Measurements from ENCODE around the gene ANKRD22. TPM values are rescaled to one million over a fixed set of nuclear protein-coding genes. Genes with fewer than 3 reads are reported as not detected.
A peak's percentile ranks its signal among the peaks of the same experiment; 100 is the strongest.

Gene ANKRD22
- polyA plus RNA-seq, 1 of the 3 experiments (the other 2 are of a cell fraction) = 0.15 TPM

DNA sequence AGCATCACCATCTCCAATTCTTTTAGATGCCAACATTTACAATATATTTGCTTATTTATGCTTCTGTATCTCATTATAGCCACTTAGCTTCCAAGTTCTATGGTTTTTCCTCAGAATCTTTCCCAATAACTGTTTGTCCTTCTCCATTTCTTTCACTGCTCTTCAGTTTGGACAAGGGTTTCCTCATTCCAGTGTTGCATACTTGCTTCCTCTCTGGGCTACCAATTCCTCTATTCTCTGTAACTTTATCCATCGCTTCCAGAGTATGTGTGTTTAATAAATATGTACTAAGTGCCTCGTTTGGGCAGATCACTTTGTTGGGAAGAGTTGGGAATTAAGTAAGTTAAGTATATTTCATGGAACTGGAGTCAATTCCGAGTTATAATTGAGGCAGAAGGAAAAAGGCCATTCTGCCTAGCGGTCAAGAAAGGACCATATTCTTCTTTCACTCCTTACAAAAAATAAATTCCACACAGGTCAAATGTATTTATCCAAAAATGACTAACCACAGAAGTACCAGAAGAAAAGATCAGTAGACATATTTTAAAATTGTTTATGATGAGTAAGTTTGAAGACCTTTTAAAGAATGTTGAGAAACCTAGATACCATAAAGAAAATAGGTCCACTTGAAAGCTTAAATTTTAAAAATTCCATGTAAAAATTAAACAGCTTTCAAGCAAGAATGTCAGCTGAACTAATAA, 39.2 kb upstream of the ANKRD22 start:
- peak overlapping the region; percentile 13; the same call in 1 of the 2 replicates for H3K4me2 ChIP-seq
- H3K4me3 ChIP-seq (ENCODE audit: low read depth in 2 of 2, low read length in 1 of 2) = no peak overlapping the region
- no peak overlapping the region for H2AFZ ChIP-seq (ENCODE audit: low read depth)
- H3K79me2 ChIP-seq (ENCODE audit: insufficient read depth) = peaks cover 80% of the 10 kb centered on the region
- TF ChIP-seq EP300 (IDR thresholded peaks at IDR 0.05; ENCODE audit: borderline replicate concordance in 1 of 2, low read depth in 1 of 2, low read length in 1 of 2) (peak in 1 of 2 experiments; percentile 41; a peak in 1 of 4 replicates), POLR2AphosphoS5 (IDR thresholded peaks at IDR 0.05; ENCODE audit: low read depth, low read length) (0 out of 2 replicates have a peak, but pooled peaks have one; percentile 16), ELF1 (IDR thresholded peaks at IDR 0.05) (peak; percentile 21; the same call in 1 of the 2 replicates), SMC3 (IDR thresholded peaks at IDR 0.05; ENCODE audit: low read depth, low read length) (no peak), JUND (IDR thresholded peaks at IDR 0.05) (peak; percentile 47; the same call in 1 of the 2 replicates), GABPA (IDR thresholded peaks at IDR 0.05; ENCODE audit: low read depth) (no peak), GATA2 (CRISPR knock-in tag; IDR thresholded peaks at IDR 0.05) (no peak), FOSL2 (IDR thresholded peaks at IDR 0.05; ENCODE audit: borderline replicate concordance, low read depth) (0 out of 2 replicates have a peak, but pooled peaks have one; percentile 4), TCF12 (IDR thresholded peaks at IDR 0.05) (peak; percentile 28; the same call in 1 of the 2 replicates)
- TF ChIP-seq, protein P1, sequence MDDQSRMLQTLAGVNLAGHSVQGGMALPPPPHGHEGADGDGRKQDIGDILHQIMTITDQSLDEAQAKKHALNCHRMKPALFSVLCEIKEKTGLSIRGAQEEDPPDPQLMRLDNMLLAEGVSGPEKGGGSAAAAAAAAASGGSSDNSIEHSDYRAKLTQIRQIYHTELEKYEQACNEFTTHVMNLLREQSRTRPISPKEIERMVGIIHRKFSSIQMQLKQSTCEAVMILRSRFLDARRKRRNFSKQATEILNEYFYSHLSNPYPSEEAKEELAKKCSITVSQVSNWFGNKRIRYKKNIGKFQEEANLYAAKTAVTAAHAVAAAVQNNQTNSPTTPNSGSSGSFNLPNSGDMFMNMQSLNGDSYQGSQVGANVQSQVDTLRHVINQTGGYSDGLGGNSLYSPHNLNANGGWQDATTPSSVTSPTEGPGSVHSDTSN (IDR thresholded peaks at IDR 0.05) = peak; percentile 17; the same call in 1 of the 2 replicates
- no peaks in the 10 kb centered on the region for H3K9me3 ChIP-seq
- CTCF ChIA-PET = no interaction called here
- H3K36me3 ChIP-seq (replicated peaks in 1 of 2; ENCODE audit: control insufficient read depth in 1 of 2, insufficient read depth in 2 of 2, low read length in 1 of 2) = peaks cover 0 to 4% of the 10 kb centered on the region in 2 experiments
- 0 out of 2 replicates have a peak overlapping the region, but pooled peaks have one; percentile 2 for H3K9ac ChIP-seq
- no peak for DNase-seq
- WGBS (ENCODE audit: low lambda C conversion rate) = 67% methylated on average over 4 of the region's 4 CpGs
- no peaks in the 10 kb centered on the region for H4K20me1 ChIP-seq (ENCODE audit: insufficient read depth)
- H3F3A ChIP-seq (replicated peaks; ENCODE audit: insufficient read depth) = peaks cover 41% of the 10 kb centered on the region
- H3K27me3 ChIP-seq (ENCODE audit: insufficient read depth) = no peaks in the 10 kb centered on the region
- H3K4me1 ChIP-seq (ENCODE audit: control insufficient read depth in 1 of 2, insufficient read depth in 2 of 2, low read depth in 1 of 2, low read length in 1 of 2) = peaks cover 11 to 91% of the 10 kb centered on the region in 2 experiments
- POLR2A ChIA-PET = no interaction called here
- H3K9me2 ChIP-seq = no peaks in the 10 kb centered on the region
- H3K27ac ChIP-seq (ENCODE audit: low read depth in 2 of 2, low read length in 1 of 2) = peak overlapping the region; percentile 56 to 77; a peak in 3 of 4 replicates

DNA sequence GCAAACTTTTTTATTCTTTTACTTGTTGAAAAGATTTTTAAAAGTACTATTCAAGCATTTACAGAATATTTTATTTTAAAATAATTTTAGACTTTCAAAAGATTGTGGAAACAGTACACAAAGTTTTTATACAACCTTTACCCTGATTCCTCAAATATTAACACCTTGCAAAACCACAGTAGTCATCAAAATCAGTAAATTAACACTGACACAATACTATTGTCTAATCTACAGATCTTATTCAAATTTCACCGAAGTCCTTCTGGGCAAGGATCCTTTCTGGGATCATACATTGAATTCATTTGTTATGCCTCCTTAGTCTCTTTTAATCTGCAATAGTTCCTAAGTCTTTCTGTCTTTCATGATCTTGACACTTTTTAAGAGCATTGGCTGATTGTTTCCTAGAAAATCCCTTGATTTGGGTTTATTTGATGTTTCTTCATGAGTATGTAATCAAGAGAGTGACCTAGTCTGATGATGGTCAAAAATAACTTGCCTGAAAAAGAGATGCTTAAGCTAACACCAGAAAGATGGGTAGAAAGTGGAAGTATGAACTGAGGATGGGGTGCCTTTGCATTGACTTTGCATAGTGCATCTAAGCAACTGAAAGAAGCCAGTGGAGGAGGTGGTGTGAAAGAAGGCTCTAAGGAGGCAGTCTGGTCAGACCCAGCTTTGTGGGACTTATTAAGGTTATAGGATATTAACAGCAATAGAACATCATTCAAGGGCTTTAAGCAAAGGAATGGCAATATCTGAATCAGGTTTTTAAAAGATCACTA, 38.1 kb upstream of the ANKRD22 start:
- peaks cover 0 to 4% of the 10 kb centered on the region in 2 experiments for H3K36me3 ChIP-seq (replicated peaks in 1 of 2; ENCODE audit: control insufficient read depth in 1 of 2, insufficient read depth in 2 of 2, low read length in 1 of 2)
- H3K4me1 ChIP-seq (ENCODE audit: control insufficient read depth in 1 of 2, insufficient read depth in 2 of 2, low read depth in 1 of 2, low read length in 1 of 2) = peaks cover 9 to 93% of the 10 kb centered on the region in 2 experiments
- H2AFZ ChIP-seq (ENCODE audit: low read depth) = no peak overlapping the region
- H3F3A ChIP-seq (replicated peaks; ENCODE audit: insufficient read depth) = peaks cover 41% of the 10 kb centered on the region
- no peaks in the 10 kb centered on the region for H3K9me2 ChIP-seq
- 86% methylated on average over 1 of the region's 1 CpG for WGBS (ENCODE audit: low lambda C conversion rate)
- H4K20me1 ChIP-seq (ENCODE audit: insufficient read depth) = no peaks in the 10 kb centered on the region
- H3K9ac ChIP-seq = no peak overlapping the region
- peak overlapping the region in 1 of 2 experiments; percentile 77; a peak in 1 of 4 replicates for H3K27ac ChIP-seq (ENCODE audit: low read depth in 2 of 2, low read length in 1 of 2)
- H3K79me2 ChIP-seq (ENCODE audit: insufficient read depth) = peaks cover 80% of the 10 kb centered on the region
- H3K4me3 ChIP-seq (ENCODE audit: low read depth in 2 of 2, low read length in 1 of 2) = no peak overlapping the region
- DNase-seq = no peak
- no peaks in the 10 kb centered on the region for H3K27me3 ChIP-seq (ENCODE audit: insufficient read depth)
- ChIA-PET CTCF (interaction anchor here (1.4 kb wide), 1 partner anchor 43 kb away, joined by 3 read pairs; no protein-coding TSS in a partner anchor), POLR2A (no interaction called here)
- H3K9me3 ChIP-seq = no peaks in the 10 kb centered on the region
- TF ChIP-seq GABPA (IDR thresholded peaks at IDR 0.05; ENCODE audit: low read depth) = no peak
- TF ChIP-seq, protein P2, sequence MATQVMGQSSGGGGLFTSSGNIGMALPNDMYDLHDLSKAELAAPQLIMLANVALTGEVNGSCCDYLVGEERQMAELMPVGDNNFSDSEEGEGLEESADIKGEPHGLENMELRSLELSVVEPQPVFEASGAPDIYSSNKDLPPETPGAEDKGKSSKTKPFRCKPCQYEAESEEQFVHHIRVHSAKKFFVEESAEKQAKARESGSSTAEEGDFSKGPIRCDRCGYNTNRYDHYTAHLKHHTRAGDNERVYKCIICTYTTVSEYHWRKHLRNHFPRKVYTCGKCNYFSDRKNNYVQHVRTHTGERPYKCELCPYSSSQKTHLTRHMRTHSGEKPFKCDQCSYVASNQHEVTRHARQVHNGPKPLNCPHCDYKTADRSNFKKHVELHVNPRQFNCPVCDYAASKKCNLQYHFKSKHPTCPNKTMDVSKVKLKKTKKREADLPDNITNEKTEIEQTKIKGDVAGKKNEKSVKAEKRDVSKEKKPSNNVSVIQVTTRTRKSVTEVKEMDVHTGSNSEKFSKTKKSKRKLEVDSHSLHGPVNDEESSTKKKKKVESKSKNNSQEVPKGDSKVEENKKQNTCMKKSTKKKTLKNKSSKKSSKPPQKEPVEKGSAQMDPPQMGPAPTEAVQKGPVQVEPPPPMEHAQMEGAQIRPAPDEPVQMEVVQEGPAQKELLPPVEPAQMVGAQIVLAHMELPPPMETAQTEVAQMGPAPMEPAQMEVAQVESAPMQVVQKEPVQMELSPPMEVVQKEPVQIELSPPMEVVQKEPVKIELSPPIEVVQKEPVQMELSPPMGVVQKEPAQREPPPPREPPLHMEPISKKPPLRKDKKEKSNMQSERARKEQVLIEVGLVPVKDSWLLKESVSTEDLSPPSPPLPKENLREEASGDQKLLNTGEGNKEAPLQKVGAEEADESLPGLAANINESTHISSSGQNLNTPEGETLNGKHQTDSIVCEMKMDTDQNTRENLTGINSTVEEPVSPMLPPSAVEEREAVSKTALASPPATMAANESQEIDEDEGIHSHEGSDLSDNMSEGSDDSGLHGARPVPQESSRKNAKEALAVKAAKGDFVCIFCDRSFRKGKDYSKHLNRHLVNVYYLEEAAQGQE (IDR thresholded peaks at IDR 0.05; ENCODE audit: low read depth, low read length) = no peak
- no peak for TF ChIP-seq MXI1 (IDR thresholded peaks at IDR 0.05; ENCODE audit: low read depth, low read length)
- no peak for TF ChIP-seq RXRA (IDR thresholded peaks at IDR 0.05; ENCODE audit: borderline replicate concordance, low read depth)
- peak overlapping the region; percentile 13; the same call in 1 of the 2 replicates for H3K4me2 ChIP-seq

Measured in SK-N-SH (cell line).